HG03520 (cell line): Measurements from ENCODE around the gene RPL12.

ENCODE experiments used
- ATAC-seq: cut with Tn5 transposase; IDR thresholded peaks from one replicate; pipeline ENCODE4 v1.9.1; 2021; ENCODE audit warnings: mild to moderate bottlenecking, moderate library complexity; ENCODE audit not compliant: unreplicated experiment

RPL12 gene

GRCh38 chr9:127444283-127444920, 6.8 kb downstream of the RPL12 start:
- no peak for ATAC-seq

- ATAC-seq: no peak
These were observed 12.8 kb downstream of the RPL12 start for GRCh38 chr9:127438394-127438793.

GRCh38 chr9:127437497-127438264, 13.5 kb downstream of the RPL12 start:
- no peak for ATAC-seq

- ATAC-seq: no peak
These were observed 20.8 kb downstream of the RPL12 start for GRCh38 chr9:127430415-127430814.

- no peak for ATAC-seq
These were observed 22.9 kb downstream of the RPL12 start for GRCh38 chr9:127428348-127428747.

GRCh38 chr9:127426756-127427155, 24.4 kb downstream of the RPL12 start:
- no peak for ATAC-seq

GRCh38 chr9:127424676-127424999, 26.6 kb downstream of the RPL12 start:
- no peak for ATAC-seq

GRCh38 chr9:127423934-127424675, 27.1 kb downstream of the RPL12 start, which contains the start of gene ZNF79:
Gene ZNF79, plus strand, starts transcription at chr9:127424382. Its CDS starts 406 bp downstream, at chr9:127424788.
- peak; percentile 77 for ATAC-seq

- ATAC-seq: no peak
These were observed 27.7 kb downstream of the RPL12 start for GRCh38 chr9:127423476-127423933.

- no peak for ATAC-seq
These were observed 28.4 kb downstream of the RPL12 start for GRCh38 chr9:127422787-127423186.

- ATAC-seq: no peak
These were observed 28.9 kb downstream of the RPL12 start for GRCh38 chr9:127422133-127422782.

GRCh38 chr9:127421057-127421456, 30.1 kb downstream of the RPL12 start:
- no peak for ATAC-seq

GRCh38 chr9:127419348-127419747, 31.9 kb downstream of the RPL12 start:
- ATAC-seq: no peak

- no peak for ATAC-seq
These were observed 33.2 kb downstream of the RPL12 start for GRCh38 chr9:127418037-127418471.

GRCh38 chr9:127417131-127418036, 33.8 kb downstream of the RPL12 start:
- ATAC-seq: no peak

GRCh38 chr9:127415657-127416056, 35.5 kb downstream of the RPL12 start:
- no peak for ATAC-seq

- no peak for ATAC-seq
These were observed 36.1 kb downstream of the RPL12 start for GRCh38 chr9:127415141-127415540.

GRCh38 chr9:127411122-127411521, 40.1 kb downstream of the RPL12 start:
- ATAC-seq: no peak

- no peak for ATAC-seq
These were observed 43.7 kb downstream of the RPL12 start for GRCh38 chr9:127407492-127407843.

GRCh38 chr9:127406799-127407491, 44.3 kb downstream of the RPL12 start:
- no peak for ATAC-seq
